Bone marrow (tissue), 2 donors: ENCODE measurements around the gene PIP5K1A.
"Not testable (repeated sequence)": the region's sequence is repeated elsewhere in the genome, so short reads cannot be mapped to it uniquely, and the experiment has no call there.

Source experiments
- DNase-seq, 2 donors: peaks; one replicate each; lab custom pipeline; 2025; lab: John Stamatoyannopoulos, UW

The PIP5K1A gene

DNA sequence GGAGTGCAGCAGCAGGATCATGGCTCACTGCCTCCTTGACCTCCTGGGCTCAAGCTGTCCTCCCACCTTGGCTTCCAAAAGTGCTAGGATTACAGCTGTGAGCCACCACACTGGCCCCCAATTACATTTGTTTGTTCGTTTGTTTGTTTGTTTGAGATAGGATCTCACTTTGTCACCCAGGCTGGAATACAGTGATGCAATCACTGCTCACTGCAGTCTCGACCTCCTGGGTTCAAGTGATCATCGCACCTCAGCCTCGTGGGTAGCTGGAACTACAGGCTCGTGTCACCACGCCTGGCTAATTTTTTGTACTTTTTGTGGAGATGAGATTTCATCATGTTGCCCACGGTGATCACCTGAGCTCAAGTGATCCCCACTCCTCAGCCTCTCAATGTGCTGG is 6.3 kb upstream of the PIP5K1A start:
- no peak for DNase-seq

DNA sequence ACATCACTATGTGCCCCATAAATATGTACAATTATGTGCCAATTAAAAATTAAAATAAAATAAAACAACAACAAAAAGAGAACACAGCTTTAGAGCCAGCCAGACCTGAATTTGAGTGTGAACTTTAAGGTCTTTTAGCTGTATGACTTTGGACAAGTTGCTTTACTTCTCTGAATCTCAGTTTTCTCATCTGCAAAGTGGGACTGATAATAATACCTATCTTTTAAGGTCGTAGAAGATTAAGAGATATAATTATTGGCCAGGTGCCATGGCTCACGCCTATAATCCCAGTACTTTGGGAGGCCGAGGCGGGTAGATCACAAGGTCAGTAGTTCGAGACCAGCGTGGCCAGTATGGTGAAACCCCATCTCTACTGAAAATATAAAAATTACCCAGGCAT is 5.0 kb upstream of the PIP5K1A start:
- DNase-seq = no peak

DNA sequence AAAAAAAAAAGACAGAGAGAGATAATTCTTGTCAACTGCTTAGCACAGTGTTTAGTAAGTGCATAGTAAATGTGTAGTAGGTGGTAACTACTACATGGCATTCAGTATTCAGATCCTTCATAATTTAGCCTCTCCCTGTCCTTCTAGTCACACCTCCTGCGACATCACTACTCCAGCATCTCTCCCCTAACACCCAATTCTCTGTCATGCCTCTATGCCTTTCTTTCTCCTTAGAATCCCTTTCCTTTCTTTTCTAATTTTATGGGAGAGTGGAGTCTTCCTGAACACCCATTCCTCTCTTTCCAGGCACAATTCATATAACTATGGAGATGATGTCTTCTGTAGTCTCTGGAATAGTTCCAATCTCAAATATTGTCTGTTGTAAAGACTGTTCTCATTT is 4.5 kb upstream of the PIP5K1A start:
- DNase-seq = no peak

DNA sequence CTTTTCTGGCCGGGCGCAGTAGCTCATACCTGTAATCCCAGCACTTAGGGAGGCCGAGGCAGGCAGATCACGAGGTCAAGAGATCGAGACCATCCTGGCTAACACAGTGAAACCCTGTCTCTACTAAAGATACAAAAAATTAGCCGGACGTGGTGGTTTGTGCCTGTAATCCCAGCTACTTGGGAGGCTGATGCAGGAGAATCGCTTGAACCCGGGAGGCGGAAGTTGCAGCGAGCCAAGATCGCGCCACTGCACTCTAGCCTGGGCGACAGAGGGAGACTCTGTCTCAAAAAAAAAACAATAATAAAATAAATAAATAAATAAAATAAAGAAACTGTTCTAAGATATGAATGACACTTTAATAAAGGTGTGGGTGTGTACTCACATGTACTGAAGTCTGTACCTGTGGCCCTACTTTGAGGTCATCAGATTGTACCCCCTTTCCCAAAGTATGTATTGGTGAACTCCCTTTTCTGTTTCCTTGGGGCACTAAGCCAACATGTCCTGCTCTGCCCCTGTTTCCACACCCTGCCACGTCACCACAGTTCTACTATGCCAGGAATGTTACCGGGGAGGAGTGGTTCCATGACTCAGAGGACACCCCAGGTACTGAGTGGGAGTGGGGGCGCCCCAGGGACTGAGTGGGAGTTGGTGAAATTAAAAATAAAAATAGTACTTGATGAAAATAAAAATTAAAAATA is 3.3 kb upstream of the PIP5K1A start:
- not testable (repeated sequence) for DNase-seq

DNA sequence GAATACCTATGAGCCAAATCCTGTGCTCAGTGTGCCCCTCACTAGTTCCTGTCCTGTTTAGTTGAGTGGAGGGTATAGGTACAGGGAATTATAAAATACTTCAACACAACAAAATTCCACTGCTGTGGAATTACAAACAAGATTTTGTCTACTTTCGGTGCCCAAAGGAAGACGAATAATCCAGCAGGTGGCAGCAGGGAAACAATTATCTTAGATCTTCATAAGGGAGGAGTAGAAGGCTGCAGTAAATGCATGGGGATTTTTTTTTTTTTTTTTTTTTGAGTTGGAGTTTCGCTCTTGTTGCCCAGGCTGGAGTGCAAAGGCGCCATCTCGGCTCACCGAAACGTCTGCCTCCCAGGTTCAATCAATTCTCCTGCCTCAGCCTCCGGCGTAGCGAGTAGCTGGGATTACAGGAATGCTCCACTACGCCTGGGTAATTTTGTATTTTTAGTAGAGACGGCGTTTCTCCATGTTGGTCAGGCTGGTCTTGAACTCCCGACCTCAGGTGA is 2.0 kb upstream of the PIP5K1A start:
- DNase-seq = peak in 1 of 2 donors; percentile 77

DNA sequence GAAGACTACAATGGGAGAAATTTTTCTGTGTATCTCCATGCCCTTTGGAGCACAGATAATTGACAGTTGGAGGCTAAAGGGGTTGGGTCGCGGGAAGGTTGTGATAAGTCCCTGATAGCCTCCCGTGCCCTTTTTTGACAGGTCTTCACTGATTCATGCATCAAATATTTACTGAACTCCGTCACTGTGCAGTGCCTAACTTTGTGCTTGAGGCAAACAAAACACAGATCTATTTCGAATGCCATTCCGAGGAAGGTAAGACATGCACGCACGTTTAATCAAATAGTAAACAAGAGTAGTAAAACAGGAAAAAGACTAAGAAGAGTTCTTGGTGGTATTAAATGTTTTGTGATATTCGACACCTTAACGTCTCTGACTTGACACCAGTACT is 494 bp upstream of the PIP5K1A start:
- no peak for DNase-seq

DNA sequence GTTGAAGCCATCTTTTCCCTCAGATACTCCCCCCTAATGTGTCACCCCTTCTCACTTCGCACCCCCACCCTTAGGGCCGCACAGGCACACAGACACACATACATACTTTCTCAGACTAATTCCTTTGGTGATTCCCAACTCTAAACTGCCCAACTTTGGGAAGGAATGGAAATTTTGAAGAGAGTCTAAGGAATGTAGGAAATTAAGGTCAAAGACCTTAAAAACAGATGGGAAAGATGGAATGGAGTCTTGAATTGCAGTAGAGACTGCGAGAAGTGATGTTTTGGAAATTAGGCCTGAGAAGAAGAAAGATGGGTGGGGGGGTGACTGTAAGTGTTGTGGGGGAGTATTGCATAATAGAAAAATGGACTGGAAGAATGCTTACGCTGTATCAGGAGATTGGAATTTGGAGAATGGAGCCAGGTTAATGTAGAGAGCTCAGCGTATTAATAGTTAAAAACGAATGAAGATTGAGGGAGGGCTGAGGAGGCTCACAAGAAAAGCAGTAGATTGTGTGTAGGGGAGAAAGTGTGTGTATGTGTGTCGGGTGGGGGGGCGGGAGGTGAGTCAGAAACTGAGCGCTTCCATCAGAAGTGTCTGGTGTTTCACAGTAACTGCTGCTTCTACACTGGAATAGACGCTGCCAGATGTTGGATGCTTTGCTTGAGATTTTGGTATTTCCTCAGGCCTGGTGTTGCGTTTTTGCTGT is 1.7 kb downstream of the PIP5K1A start:
- no peak for DNase-seq

DNA sequence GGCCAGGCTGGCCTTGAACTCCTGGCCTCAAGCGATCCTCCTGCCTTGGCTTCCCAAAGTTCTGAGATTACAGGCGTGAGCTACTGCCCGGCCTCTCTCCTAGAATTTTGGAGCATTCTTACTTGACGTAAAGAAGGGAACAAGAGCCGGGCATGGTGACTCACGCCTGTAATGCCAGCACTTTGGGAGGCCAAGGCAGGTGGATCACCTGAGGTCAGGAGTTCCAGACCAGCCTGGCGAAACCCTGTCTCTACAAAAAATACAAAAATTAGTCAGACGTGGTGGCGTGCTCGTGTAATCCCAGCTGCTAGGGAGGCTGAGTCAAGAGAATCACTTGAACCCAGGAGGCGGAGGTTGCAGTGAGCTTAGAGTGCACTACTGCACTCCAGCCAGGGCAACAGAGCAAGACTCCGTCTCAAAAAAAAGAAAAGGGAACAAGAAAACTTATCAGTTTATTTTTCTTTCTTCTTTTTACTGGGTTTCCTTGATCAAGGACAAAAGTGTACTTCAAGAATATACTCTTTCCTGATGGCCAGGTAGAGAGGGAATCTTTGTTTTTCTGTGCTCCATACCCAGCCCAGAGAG is 7.1 kb downstream of the PIP5K1A start:
- DNase-seq = not testable (repeated sequence)

DNA sequence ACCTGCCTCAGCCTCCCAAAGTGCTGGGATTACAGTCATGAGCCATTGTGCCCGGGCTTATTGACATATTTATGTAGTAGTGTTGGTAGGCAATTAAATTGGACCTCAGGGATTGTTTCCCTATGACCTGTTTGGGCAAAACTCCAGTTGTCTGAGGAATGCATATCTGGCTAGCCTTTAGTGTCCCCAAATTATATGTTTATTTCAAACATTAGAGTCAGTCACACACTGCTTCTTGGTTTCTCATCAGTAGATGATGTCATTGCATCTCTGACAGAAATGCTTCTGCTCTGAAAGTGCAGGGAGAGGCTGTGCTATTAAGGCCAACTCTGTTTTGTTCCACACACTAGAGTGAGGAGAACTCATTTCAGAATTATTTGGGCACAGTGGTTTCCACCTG is 12.5 kb downstream of the PIP5K1A start:
- no peak for DNase-seq

DNA sequence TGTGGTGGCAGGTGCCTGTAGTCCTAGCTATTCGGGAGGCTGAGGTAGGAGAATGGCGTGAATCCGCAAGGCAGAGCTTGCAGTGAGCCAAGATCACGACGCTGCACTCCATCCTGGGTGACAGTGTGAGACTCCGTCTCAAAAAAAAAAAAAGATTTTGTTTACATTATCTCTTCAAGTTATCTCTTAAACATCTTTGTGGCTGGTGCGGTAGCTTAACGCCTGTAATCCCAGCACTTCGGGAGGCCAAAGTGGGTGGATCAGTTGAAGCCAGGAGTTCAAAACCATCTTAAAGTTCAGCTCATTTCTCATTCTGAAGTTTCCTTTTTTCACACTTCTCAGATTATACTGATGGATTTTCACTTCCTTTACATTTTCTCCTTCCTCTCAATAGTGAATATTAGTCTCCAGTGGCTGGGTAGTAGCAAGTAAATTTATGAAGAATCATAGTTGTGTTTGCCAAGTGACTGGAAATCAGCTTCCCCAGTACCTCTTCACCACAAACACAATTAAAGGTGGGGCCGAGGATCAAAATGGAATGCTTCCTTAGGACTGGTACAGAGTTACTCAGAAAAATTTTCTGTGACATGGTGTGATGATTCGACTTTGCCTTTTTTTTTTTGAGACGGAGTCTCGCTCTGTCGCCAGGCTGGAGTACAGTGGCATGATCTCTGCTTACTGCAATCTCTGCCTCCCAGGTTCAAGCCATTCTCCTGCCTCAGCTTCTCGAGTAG is 13.8 kb downstream of the PIP5K1A start:
- no peak for DNase-seq

DNA sequence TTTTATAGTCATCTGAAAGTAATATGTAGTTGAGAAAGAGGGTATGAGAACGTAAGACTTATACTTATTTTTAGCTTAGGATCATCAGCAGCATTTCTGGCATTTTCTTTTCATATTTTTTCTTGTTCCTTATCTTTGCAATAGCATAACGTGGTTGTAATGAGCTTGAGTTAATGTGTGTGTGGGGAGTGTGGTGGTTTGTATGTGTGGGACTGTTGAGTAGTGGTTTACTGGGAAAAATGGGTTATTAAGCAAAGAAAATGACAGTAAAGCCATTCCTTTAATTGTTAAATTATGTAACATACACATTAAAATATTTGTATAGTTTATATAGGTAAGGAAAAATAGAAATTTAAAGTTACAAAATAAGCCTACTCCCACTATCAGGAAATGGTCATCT is 15.2 kb downstream of the PIP5K1A start:
- DNase-seq = no peak

DNA sequence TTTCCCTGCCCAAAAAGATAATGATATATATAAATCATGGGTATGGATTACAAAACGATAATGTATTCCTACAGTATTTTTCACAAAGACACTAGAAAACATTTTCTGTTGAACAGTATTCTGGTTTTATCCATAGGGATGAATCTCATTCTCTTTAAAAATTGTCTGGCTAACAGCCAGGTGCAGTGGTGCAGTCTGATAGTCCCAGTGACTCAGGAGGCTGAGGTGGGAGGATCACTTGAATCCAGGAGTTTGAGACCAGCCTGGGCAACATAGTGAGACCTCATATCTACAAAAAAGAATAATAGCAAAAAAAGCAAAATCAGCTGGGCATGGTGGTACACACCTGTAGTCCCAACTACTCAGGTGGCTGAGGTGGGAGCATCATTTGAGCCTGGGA is 23.3 kb downstream of the PIP5K1A start:
- DNase-seq = no peak

DNA sequence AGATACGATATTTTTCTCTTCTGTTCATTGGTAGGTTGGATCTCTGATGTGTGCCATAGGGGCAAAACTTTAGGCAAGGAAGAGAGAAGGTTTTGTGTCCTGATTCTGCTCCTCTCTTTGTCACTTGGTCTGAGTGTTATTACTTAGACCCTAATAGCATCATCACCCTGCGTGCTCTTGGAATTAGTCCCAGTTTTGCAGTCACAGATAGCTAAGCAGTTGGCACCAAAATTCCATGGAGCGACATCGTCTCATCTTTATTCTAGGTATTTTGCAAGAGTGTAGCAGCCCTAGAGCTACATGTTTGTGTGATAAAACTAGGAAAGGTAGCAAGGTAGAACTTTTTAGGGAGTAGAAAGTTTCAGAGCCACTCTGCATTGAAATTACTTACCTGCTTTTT is 23.8 kb downstream of the PIP5K1A start:
- no peak for DNase-seq

DNA sequence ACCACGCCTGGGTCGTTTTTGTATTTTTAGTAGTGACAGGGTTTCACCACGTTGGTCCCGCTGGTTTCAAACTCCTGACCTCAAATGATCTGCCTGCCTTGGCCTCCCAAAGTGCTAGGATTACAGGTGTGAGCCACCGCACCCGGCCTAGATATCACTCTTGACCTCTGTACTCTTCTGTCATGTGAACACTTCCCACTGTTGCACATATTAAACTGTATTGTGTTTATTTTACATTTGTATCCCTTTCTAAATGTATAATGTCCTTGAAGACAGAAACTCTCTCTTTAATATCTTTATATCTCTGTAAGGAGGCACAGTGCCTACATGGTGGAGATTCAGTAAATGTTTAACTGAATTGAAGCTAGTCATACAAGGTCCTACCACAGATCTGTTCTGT is 36.9 kb downstream of the PIP5K1A start:
- DNase-seq = no peak

DNA sequence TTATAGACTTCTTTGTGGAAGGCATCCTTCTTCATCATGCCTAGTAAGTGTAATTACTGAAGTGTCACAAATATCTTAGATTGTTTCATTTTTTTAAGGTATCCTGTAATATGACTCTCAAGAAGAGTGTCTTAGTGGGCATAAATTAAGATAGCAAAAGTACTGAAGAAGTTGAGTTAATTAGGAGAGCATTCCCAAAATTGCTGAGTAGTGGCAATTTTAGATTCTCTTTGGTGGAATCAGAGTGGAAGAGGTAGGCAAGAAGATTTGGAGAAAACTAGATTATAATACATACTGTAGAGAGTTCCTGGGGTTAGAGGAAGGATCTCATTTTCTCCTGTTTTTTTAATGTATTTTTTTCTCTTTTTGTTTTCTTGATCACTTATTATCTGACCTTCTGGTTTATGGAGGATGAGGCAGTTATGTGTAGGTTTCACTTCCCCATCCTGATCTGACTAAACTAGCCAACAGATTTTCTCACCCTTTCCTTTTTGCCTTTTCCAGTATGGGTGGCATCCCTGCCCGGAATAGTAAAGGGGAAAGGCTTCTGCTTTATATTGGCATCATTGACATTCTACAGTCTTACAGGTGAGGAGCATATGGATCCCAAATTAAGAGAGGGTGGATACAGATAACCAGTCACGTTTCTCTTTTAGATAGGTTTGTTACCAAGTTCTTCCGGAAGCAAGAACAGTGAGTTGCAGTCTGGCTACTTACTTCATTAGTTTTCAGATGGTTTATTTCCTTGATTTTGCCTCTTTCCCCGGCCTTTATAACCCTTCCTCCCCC is 39.5 kb downstream of the PIP5K1A start:
- no peak for DNase-seq

DNA sequence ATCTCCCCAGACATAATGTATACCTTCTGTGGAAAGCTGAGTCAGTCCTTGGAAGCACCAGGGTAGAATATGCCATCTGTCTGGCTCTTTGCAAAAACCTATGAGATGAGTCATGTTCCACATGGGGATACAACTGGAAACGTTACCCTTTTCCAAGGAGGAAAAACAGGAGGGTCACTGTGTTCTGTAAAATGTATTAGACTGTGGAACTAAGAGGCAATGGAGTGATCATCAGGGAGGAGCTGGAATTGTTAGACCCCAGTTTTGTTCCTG is 40.1 kb downstream of the PIP5K1A start:
- DNase-seq = no peak

DNA sequence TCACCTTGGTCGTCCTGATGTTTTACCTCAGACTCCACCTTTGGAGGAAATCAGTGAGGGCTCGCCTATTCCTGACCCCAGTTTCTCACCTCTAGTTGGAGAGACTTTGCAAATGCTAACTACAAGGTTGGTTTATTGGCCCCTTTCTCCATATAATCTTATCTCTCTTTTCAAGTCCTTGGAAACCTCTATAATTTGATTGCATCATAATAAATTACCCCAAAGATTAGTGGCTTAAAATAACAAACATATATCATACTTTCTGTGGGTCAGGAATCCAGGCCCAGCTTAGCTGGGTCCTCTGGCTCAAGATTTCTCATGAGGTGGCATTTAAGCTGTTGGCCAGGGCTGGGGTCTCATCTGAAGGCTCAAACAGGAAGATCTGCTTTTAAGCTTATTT is 44.1 kb downstream of the PIP5K1A start:
- DNase-seq = no peak

DNA sequence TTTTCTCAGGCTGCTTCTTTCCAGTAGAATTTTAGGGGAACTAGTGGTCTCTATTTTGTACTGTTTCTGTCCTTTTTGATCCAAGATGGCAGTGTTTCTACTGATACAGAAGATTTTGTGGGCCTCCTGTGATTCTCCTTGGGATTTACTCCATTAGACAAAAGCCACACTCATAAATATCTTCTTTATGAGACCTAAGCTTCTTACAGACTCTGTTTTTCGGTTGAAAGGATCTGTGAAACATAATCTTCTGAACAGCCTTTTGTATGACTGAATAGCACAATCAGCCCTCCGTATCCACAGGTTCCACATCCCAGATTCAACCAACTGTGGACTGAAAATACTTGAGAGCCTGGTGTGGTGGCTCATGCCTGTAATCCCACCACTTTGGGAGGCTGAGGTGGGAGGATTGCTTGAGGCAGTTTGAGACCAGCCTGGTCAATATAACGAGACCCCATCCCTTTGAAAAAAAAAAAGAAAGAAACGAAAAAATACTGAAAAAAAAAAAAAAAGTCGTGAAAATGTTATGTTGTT is 45.4 kb downstream of the PIP5K1A start:
- DNase-seq = no peak

DNA sequence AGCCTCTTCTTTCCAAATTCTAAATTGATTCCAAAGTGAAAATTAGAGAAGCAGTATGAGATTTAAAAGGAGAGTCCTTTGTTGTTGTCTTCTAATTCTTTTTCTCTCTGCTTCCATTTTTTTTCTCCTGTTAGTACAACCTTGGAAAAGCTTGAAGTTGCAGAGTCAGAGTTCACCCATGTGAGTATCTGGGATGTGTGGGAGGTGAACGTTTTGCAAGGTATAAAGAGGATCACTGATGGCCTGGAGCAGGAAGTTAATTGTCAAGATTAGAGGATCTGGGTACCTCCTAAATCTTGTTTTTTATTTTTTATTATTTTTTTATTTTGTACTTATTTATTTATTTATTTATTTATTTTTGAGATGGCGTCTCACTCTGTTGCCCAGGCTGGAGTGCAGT is 48.4 kb downstream of the PIP5K1A start:
- DNase-seq = no peak

DNA sequence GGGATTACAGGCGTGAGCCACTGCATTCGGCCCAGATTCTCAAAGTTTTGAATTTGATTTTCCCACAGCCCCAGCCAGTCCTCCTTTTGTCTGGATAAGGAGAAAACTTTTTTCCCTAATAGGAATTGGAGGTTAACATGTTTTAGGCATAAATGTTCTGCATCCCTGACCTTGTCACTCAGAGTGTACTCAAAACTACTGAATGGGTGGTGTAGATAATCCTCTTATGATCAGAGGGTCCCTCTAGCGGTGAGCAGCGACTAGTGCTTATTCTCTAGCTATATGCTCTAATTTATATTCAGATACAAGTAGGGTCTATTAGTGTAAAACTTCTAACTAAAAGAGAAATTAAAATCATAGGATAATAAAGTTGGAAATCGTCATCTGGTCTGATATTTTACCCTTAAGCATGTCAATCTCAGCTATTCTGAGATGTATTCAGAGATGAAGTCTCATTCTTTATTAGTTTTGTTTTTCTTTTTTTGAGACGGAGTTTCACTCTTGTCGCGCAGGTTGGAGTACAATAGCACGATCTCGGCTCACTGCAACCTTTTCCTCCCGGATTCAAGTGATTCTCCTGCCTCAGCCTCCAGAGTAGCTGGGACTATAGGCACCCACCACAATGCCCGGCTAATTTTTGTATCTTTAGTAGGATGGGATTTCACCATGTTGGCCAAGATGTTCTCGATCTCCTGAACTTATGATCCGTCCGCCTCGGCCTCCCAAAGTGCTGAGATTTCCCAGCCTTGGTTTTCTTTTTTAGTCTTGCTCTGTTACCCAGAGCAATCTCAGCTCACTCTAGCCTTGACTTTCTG is 53.5 kb downstream of the PIP5K1A start:
- DNase-seq = peak in 1 of 2 donors; percentile 80
